Omental fat pad (tissue), 4 donors: ENCODE results near the gene SCFD2. TPM values are rescaled to one million over a fixed set of nuclear protein-coding genes. Genes with fewer than 3 reads are reported as not detected.
"Not testable (repeated sequence)": the region's sequence is repeated elsewhere in the genome, so short reads cannot be mapped to it uniquely, and the experiment has no call there.

ENCODE experiments used
- ATAC-seq: fragments of 150-250 bp; one replicate; pipeline ENCODE4 v1.9.1; 2016; ENCODE audit warnings: mild to moderate bottlenecking, moderate library complexity; ENCODE audit not compliant: low FRiP score
- DNase-seq: peaks from one replicate; pipeline ENCODE4 v3.0.0-alpha.2; 2019; ENCODE audit warnings: low spot score
- CTCF ChIP-seq, 3 donors: fragments of 450-650 bp; IDR thresholded peaks; one replicate each; pipeline ENCODE4 v1.5.1; 2016 to 2017; ENCODE audit warnings: antibody characterized with exemption in 3 of 3, mild to moderate bottlenecking in 3 of 3, moderate library complexity in 2 of 3
- total RNA-seq, 4 donors: library from RNA; depleted of rRNA; stranded (reverse); fragments of >200 nt; gene quantifications; one replicate each; pipeline ENCODE4 v1.1.0, GENCODE V29; 2016

The SCFD2 gene
- total RNA-seq, 4 donors from 2014 or later: 26.4 to 65.6 (median 28.4) TPM

DNA sequence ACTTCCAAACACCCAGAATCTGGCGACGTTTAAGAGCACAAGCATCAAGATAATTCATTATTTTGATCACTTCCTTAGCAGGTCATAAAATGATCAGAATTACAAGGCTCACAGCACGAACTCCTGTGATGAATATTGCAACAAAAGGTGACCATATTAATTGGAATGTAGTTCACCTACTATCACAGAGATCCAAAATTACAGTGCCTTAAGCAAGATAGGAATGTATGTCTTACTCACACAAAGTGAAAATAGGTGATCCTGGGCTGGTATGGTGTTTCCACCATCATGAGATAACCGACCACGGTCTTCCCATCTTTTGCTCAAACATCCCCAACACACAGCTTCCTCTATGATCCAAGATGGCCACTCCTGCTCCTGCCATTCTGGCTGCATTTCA is 131.2 kb downstream of the SCFD2 start:
- no peak for TF ChIP-seq CTCF (IDR thresholded peaks at IDR 0.05)
- ATAC-seq: no peak
- DNase-seq: no peak

GRCh38 chr4:53234111-53234510 is 131.8 kb downstream of the SCFD2 start:
- no peak for TF ChIP-seq CTCF (IDR thresholded peaks at IDR 0.05)
- no peak for DNase-seq
- no peak for ATAC-seq

DNA sequence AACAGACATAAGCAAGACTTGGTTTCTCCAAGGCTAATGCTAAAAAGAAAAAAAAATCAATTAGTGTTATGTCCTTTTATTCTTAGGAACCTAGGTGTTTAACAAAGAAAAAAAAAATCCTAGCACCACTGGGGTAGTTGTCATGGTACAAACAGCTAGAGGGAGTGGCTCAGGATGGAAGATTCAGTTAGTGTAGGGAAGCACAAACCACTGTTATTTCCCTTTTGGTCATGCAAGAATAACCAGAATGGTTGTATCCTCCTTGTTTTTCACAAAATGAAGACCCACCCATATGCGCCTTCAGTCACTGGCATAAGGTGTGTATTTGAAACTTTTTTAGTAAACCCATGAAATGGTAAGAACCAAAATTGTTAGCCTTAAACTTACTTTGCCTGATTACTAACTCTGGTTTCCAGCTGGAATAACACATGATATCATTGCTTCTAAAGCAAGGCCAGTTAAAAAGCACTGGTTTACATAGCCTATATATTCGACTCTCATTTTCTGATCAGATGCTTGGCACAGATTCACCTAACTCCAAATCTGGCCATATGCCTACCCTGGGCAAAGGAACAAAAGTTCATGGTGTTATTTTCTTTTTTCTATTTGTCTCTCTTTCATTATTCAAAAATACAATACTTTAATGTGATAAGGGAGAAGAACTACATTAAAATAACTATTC is 132.6 kb downstream of the SCFD2 start:
- ATAC-seq (no peak), DNase-seq (no peak)
- TF ChIP-seq CTCF (IDR thresholded peaks at IDR 0.05): no peak

DNA sequence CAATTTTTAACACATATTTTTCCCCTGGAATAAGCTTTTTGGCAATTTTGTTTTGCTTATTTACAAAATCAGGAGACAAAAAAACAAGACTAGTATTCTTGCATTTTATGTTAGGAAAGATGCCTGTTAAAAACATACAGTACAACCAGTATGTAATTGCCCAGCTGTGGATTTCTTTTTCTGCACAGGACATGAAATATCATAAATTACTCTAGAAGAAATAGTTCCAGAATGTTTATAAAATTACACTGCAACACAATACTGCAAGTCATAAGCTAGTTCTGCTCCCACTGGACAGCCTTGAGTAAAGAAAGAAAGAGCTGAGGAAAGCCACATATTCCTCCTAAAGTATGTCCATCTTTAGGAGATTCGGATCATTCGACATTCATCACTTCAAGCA is 133.5 kb downstream of the SCFD2 start:
- no peak for TF ChIP-seq CTCF (IDR thresholded peaks at IDR 0.05)

DNA sequence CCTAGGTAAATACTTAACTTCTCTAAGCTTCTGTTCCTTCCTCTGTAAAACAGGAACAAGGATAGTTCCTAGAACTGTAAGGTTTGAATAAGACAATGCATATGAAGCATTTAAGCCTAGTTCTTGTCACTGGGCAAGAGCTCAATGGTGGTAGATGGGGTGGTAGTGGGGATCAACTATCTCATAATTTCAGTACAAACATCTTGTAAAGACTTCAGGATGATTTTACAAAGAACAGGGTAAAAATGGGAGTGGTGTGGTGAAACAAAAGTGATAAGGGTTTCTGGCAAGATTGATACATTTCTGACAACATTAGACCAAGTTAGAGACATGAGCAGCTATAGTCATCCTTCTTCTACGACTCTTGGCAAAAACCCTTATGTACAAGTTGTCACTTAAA is 137.8 kb downstream of the SCFD2 start:
- TF ChIP-seq CTCF (IDR thresholded peaks at IDR 0.05): no peak
- no peak for DNase-seq
- no peak for ATAC-seq

More for the DNA sequence above, 133.5 kb downstream of the SCFD2 start:
- ATAC-seq: no peak
- DNase-seq: no peak

DNA sequence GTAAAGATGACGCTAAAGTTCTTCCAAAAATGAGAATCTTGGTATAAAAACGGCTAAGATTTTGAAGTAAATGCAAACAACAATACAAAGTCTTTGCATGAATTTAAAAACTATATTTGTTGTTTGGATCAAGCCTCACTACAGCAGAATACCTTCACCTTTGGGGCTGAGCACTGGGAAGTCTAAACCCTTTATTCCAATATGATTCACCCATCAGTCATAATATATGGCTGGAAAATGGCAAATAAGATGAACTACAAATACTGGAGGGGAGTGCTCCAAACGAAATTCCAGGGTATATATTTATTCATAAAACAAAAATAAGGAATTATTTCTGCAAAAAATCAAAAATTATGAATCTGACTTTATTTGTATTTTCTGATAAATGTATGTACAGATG is 138.4 kb downstream of the SCFD2 start:
- no peak for TF ChIP-seq CTCF (IDR thresholded peaks at IDR 0.05)
- DNase-seq (no peak), ATAC-seq (no peak)

DNA sequence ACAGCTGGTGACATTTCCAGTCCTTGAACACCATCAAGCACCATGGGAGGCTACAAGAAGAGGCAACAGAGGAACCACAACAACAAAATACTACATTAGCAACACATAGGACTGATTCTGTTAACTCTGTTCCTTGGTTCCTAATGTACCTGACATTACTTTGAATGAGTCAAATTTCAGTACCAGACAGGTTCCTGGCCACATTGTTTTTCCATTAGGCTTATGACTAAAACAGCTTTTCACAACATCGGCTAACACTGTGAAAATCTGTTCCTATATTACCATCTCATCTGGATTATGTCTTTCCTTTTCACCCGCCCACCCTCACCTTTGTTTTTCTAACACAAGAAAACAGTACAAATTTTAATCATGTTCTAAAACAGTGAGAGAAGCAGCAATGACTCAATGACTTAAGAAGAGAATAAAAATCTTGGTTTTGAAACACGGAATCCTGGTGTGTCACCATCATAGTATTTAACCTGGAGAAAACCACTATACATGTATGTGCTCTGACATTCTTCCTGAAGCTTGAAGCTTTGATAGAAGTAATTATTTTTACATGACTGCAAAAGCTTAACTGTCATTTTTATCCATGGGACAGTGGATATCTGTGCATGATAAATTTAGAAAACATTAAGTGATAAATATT is 143.9 kb downstream of the SCFD2 start:
- ATAC-seq (no peak), DNase-seq (no peak)
- TF ChIP-seq CTCF (IDR thresholded peaks at IDR 0.05): no peak

DNA sequence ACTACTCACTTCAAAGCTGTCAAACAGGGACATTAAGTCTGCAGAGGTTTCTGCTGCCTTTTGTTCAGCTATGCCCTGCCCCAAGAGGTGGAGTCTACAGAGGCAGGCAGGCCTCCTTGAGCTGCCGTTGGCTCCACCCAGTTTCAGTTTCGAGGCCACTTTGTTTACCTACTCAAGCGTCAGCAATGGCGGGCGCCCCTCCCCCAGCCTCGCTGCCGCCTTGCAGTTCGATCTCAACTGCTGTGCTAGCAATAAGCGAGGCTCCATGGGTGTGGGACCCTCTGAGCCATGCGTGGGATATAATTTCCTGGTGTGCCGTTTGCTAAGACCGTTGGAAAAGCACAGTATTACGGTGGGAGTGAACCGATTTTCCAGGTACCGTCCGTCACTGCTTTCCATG is 146.7 kb downstream of the SCFD2 start:
- DNase-seq, ATAC-seq: not testable (repeated sequence)
